SK-N-SH (cell line): ENCODE data around the gene LRRC56. TPM values are rescaled to one million over a fixed set of nuclear protein-coding genes. Genes with fewer than 3 reads are reported as not detected.

Source experiments
- CTCF ChIA-PET: fragments of 300-600, 350-600 bp; formaldehyde crosslinking; extraction: SDS; loops from one replicate; lab custom pipeline; 2021; lab: Yijun Ruan, JAX
- POLR2A ChIA-PET: fragments of 350-600 bp; sonication (Branson Sonifier 250); formaldehyde crosslinking; extraction: SDS; loops from one replicate; lab custom pipeline; 2020; ENCODE audit warnings: antibody characterized with exemption, inconsistent platforms; lab: Yijun Ruan, JAX
- DNase-seq: peaks from one replicate; pipeline ENCODE4 v3.0.0; 2012
- H2AFZ ChIP-seq: fragments of 200-600 bp; sonication (generic); 2 replicates; pipeline ENCODE4 v1.8.1; 2016; ENCODE audit warnings: antibody characterized with exemption, mild to moderate bottlenecking, low read depth
- H3F3A ChIP-seq: fragments of 200-600 bp; sonication (generic); replicated peaks from 2 replicates; pipeline ENCODE3; 2016; ENCODE audit warnings: antibody characterized with exemption, mild to moderate bottlenecking; ENCODE audit not compliant: insufficient read depth
- H3K27ac ChIP-seq, 2 experiments: fragments of 200-500 bp in 1 of 2; fragments of 200-600 bp in 1 of 2; sonication (Bioruptor generic) in 1 of 2; sonication (generic), shearing (Covaris generic) in 1 of 2; 2 replicates each; pipeline versions ENCODE4 v1.5.1 to v1.6.1; 2014 to 2016; ENCODE audit warnings: low read depth in 2 of 2, inconsistent platforms in 1 of 2, low read length in 1 of 2, mild to moderate bottlenecking in 1 of 2, mixed read lengths in 1 of 2
- H3K27me3 ChIP-seq: fragments of 200-600 bp; sonication (generic), shearing (Covaris generic); 2 replicates; pipeline ENCODE4 v1.6.1; 2016; ENCODE audit warnings: mixed run types; ENCODE audit not compliant: insufficient read depth
- H3K36me3 ChIP-seq, 2 experiments: fragments of 200-500 bp in 1 of 2; fragments of 200-600 bp in 1 of 2; sonication (Bioruptor generic) in 1 of 2; sonication (generic) in 1 of 2; replicated peaks in 1 of 2; 2 replicates each; pipeline versions ENCODE3 to v1.5.1; 2014 to 2016; ENCODE audit warnings: low read length in 1 of 2, mild to moderate bottlenecking in 1 of 2; ENCODE audit not compliant: insufficient read depth in 2 of 2, control insufficient read depth in 1 of 2
- H3K4me1 ChIP-seq, 2 experiments: fragments of 200-500 bp in 1 of 2; fragments of 200-600 bp in 1 of 2; sonication (Bioruptor generic) in 1 of 2; sonication (generic), shearing (Covaris generic) in 1 of 2; 2 replicates each; pipeline versions ENCODE4 v1.5.1 to v1.6.1; 2014 to 2016; ENCODE audit warnings: low read depth in 1 of 2, low read length in 1 of 2, mixed run types in 1 of 2; ENCODE audit not compliant: insufficient read depth in 2 of 2, control insufficient read depth in 1 of 2
- H3K4me2 ChIP-seq: fragments of 200-600 bp; sonication (generic), shearing (Covaris generic); 2 replicates; pipeline ENCODE4 v1.6.1; 2017; ENCODE audit warnings: mixed run types
- H3K4me3 ChIP-seq, 2 experiments: fragments of 200-500 bp in 1 of 2; fragments of 200-600 bp in 1 of 2; sonication (Bioruptor generic) in 1 of 2; sonication (generic), shearing (Covaris generic) in 1 of 2; 2 replicates each; pipeline versions ENCODE4 v1.5.1 to v1.8.1; 2014 to 2016; ENCODE audit warnings: low read depth in 2 of 2, inconsistent platforms in 1 of 2, low read length in 1 of 2, mild to moderate bottlenecking in 1 of 2, mixed read lengths in 1 of 2, moderate library complexity in 1 of 2
- H3K79me2 ChIP-seq: fragments of 200-600 bp; sonication (generic); 2 replicates; pipeline ENCODE4 v1.8.1; 2017; ENCODE audit warnings: mild to moderate bottlenecking; ENCODE audit not compliant: insufficient read depth
- H3K9ac ChIP-seq: fragments of 200-600 bp; sonication (generic); 2 replicates; pipeline ENCODE4 v1.6.1; 2017; ENCODE audit warnings: mixed run types
- H3K9me2 ChIP-seq: fragments of 200-600 bp; sonication (generic); 2 replicates; pipeline ENCODE4 v1.6.1; 2017; ENCODE audit warnings: mixed run types
- H3K9me3 ChIP-seq: fragments of 200-600 bp; sonication (generic); 2 replicates; pipeline ENCODE4 v1.6.1; 2017; ENCODE audit warnings: mixed run types, mild to moderate bottlenecking, moderate library complexity
- H4K20me1 ChIP-seq: fragments of 200-600 bp; sonication (generic); 2 replicates; pipeline ENCODE4 v1.6.1; 2017; ENCODE audit warnings: mild to moderate bottlenecking, mixed run types; ENCODE audit not compliant: insufficient read depth
- EZH2phosphoT487 ChIP-seq: fragments of 200-600 bp; sonication (generic); IDR thresholded peaks from 2 replicates; pipeline ENCODE4 v1.6.1; 2017; ENCODE audit warnings: low read depth, mixed run types, mild to moderate bottlenecking, antibody characterized with exemption, moderate library complexity, borderline replicate concordance
- GATA2 ChIP-seq: sonication (generic); formaldehyde crosslinking; IDR thresholded peaks from 2 replicates; pipeline ENCODE4 v1.5.0; 2020; ENCODE audit warnings: mild to moderate bottlenecking, missing genetic modification reagents
- IRF3 ChIP-seq: fragments of 150-350 bp; IDR thresholded peaks from 2 replicates; pipeline ENCODE4 v1.6.1; 2016; ENCODE audit warnings: mild to moderate bottlenecking, low read depth, low read length
- NFIC ChIP-seq: IDR thresholded peaks from 2 replicates; pipeline ENCODE4 v1.4.0; 2012; ENCODE audit warnings: borderline replicate concordance
- NRF1 ChIP-seq: IDR thresholded peaks from 2 replicates; pipeline ENCODE4 v1.6.1; 2012; ENCODE audit warnings: low read depth, mild to moderate bottlenecking, low read length
- POLR2AphosphoS5 ChIP-seq: IDR thresholded peaks from 2 replicates; pipeline ENCODE4 v1.6.1; 2012; ENCODE audit warnings: low read depth, low read length
- RAD21 ChIP-seq: IDR thresholded peaks from 2 replicates; pipeline ENCODE4 v1.6.1; 2012; ENCODE audit warnings: mild to moderate bottlenecking, low read length
- RFX5 ChIP-seq: IDR thresholded peaks from 2 replicates; pipeline ENCODE4 v1.6.1; 2012; ENCODE audit warnings: mild to moderate bottlenecking, improper control_type of control experiment, low read length
- RXRA ChIP-seq: IDR thresholded peaks from 2 replicates; pipeline ENCODE4 v1.4.0; 2012; ENCODE audit warnings: low read depth, mild to moderate bottlenecking, borderline replicate concordance
- TCF12 ChIP-seq: IDR thresholded peaks from 2 replicates; pipeline ENCODE4 v1.4.0; 2012
- TEAD4 ChIP-seq: IDR thresholded peaks from 2 replicates; pipeline ENCODE4 v1.4.0; 2012; ENCODE audit warnings: mild to moderate bottlenecking, borderline replicate concordance; ENCODE audit not compliant: insufficient read depth
- USF2 ChIP-seq: fragments of 150-350 bp; IDR thresholded peaks from 2 replicates; pipeline ENCODE4 v1.6.1; 2017; ENCODE audit warnings: antibody characterized with exemption, low read length, low read depth, borderline replicate concordance
- YY1 ChIP-seq: IDR thresholded peaks from 2 replicates; pipeline ENCODE4 v1.4.0; 2012; ENCODE audit warnings: low read depth, mild to moderate bottlenecking
- WGBS: methylation state at CpG from one replicate; pipeline ENCODE4 v1.1.6; 2017; ENCODE audit warnings: low lambda C conversion rate; 5-methylcytosine and 5-hydroxymethylcytosine counted together
- polyA plus RNA-seq, 3 experiments: library from polyadenylated mRNA; depleted of rRNA; stranded (reverse); fragments of >200 nt; gene quantifications; 2 replicates each; pipeline ENCODE4 v1.2.3, GENCODE V29; 2012
- TF ChIP-seq, protein P1 (sequence below): IDR thresholded peaks from 2 replicates; pipeline ENCODE4 v1.4.0; 2012; ENCODE audit warnings: low read depth, borderline replicate concordance
- TF ChIP-seq, protein P2 (sequence below): IDR thresholded peaks from 2 replicates; pipeline ENCODE4 v1.6.1; 2012; ENCODE audit warnings: mild to moderate bottlenecking, low read depth, low read length, moderate library complexity
- TF ChIP-seq, protein P3 (sequence below): IDR thresholded peaks from 2 replicates; pipeline ENCODE4; 2012
- TF ChIP-seq, protein P4 (sequence below): IDR thresholded peaks from 2 replicates; pipeline ENCODE4 v1.4.0; 2012; ENCODE audit warnings: low read depth, borderline replicate concordance

LRRC56 gene
- polyA plus RNA-seq, 1 of the 3 experiments (the other 2 are of a cell fraction) = 1.2 TPM

DNA sequence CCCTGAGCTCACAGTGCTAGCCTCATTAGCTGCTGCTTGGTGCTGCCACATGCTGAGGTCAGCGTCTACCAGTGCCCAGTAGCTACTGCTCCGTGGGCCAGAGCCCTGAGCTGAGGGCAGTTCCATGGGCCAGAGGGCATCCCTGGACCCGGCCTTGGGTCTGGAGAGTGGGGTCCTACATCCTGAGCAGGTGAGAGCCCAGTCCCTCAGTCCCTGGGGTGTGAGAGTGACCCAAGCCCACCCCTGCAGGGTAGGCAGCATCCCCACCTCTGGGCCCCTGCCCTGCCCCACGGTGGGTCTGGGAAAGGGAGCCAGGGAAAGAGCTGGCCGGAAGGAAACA lies 13.4 kb downstream of the LRRC56 start:
- Histone ChIP-seq H3K9ac (no peak overlapping the region), H3K36me3 (no peaks in the 10 kb centered on the region), H3K9me3 (no peaks in the 10 kb centered on the region), H3F3A (no peaks in the 10 kb centered on the region), H3K4me1 (peaks cover 0 to 12% of the 10 kb centered on the region in 2 experiments; a peak in 1 of 4 replicates), H3K27ac (no peak overlapping the region), H3K4me2 (no peak overlapping the region), H3K9me2 (no peaks in the 10 kb centered on the region), H3K4me3 (no peak overlapping the region), H2AFZ (no peak overlapping the region), H3K27me3 (no peaks in the 10 kb centered on the region), H3K79me2 (no peaks in the 10 kb centered on the region), H4K20me1 (no peaks in the 10 kb centered on the region)
- WGBS = no CpG with 5 or more reads among the region's 5 CpGs
- no peak for DNase-seq
- TF ChIP-seq, protein P1, sequence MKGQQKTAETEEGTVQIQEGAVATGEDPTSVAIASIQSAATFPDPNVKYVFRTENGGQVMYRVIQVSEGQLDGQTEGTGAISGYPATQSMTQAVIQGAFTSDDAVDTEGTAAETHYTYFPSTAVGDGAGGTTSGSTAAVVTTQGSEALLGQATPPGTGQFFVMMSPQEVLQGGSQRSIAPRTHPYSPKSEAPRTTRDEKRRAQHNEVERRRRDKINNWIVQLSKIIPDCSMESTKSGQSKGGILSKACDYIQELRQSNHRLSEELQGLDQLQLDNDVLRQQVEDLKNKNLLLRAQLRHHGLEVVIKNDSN = no peak
- TF ChIP-seq USF2 (no peak), RXRA (no peak), TCF12 (no peak), NRF1 (no peak), TEAD4 (no peak)
- TF ChIP-seq, protein P2, sequence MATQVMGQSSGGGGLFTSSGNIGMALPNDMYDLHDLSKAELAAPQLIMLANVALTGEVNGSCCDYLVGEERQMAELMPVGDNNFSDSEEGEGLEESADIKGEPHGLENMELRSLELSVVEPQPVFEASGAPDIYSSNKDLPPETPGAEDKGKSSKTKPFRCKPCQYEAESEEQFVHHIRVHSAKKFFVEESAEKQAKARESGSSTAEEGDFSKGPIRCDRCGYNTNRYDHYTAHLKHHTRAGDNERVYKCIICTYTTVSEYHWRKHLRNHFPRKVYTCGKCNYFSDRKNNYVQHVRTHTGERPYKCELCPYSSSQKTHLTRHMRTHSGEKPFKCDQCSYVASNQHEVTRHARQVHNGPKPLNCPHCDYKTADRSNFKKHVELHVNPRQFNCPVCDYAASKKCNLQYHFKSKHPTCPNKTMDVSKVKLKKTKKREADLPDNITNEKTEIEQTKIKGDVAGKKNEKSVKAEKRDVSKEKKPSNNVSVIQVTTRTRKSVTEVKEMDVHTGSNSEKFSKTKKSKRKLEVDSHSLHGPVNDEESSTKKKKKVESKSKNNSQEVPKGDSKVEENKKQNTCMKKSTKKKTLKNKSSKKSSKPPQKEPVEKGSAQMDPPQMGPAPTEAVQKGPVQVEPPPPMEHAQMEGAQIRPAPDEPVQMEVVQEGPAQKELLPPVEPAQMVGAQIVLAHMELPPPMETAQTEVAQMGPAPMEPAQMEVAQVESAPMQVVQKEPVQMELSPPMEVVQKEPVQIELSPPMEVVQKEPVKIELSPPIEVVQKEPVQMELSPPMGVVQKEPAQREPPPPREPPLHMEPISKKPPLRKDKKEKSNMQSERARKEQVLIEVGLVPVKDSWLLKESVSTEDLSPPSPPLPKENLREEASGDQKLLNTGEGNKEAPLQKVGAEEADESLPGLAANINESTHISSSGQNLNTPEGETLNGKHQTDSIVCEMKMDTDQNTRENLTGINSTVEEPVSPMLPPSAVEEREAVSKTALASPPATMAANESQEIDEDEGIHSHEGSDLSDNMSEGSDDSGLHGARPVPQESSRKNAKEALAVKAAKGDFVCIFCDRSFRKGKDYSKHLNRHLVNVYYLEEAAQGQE = no peak
- ChIA-PET POLR2A (no interaction called here), CTCF (interaction anchor here (0.8 to 1.8 kb wide), 3 partner anchors 10 to 177 kb away, joined by 3 to 14 read pairs (median 3); no protein-coding TSS in a partner anchor)

GRCh38 chr11:551131-551530 lies 13.8 kb downstream of the LRRC56 start:
- ChIA-PET POLR2A (no interaction called here), CTCF (interaction anchor here (0.8 to 1.8 kb wide), 4 partner anchors 10 to 177 kb away, joined by 3 to 14 read pairs (median 3); no protein-coding TSS in a partner anchor)
- Histone ChIP-seq H3K36me3 (no peaks in the 10 kb centered on the region), H3F3A (no peaks in the 10 kb centered on the region), H3K27ac (no peak overlapping the region), H3K9me3 (no peaks in the 10 kb centered on the region), H3K9me2 (no peaks in the 10 kb centered on the region), H3K4me1 (peaks cover 0 to 15% of the 10 kb centered on the region in 2 experiments; a peak in 1 of 4 replicates), H3K9ac (no peak overlapping the region), H3K4me2 (no peak overlapping the region), H3K27me3 (peaks cover under 1% of the 10 kb centered on the region; the same call in 1 of the 2 replicates), H2AFZ (no peak overlapping the region), H4K20me1 (no peaks in the 10 kb centered on the region), H3K4me3 (no peak overlapping the region), H3K79me2 (no peaks in the 10 kb centered on the region)
- DNase-seq = no peak
- WGBS = 66% methylated on average over 8 of the region's 16 CpGs
- TF ChIP-seq IRF3 = no peak
- no peak for TF ChIP-seq POLR2AphosphoS5
- TF ChIP-seq, protein P3, sequence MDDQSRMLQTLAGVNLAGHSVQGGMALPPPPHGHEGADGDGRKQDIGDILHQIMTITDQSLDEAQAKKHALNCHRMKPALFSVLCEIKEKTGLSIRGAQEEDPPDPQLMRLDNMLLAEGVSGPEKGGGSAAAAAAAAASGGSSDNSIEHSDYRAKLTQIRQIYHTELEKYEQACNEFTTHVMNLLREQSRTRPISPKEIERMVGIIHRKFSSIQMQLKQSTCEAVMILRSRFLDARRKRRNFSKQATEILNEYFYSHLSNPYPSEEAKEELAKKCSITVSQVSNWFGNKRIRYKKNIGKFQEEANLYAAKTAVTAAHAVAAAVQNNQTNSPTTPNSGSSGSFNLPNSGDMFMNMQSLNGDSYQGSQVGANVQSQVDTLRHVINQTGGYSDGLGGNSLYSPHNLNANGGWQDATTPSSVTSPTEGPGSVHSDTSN = no peak
- TF ChIP-seq, protein P1 = no peak
- TF ChIP-seq EZH2phosphoT487 = no peak
- no peak for TF ChIP-seq RFX5
- no peak for TF ChIP-seq YY1
- TF ChIP-seq, protein P4, sequence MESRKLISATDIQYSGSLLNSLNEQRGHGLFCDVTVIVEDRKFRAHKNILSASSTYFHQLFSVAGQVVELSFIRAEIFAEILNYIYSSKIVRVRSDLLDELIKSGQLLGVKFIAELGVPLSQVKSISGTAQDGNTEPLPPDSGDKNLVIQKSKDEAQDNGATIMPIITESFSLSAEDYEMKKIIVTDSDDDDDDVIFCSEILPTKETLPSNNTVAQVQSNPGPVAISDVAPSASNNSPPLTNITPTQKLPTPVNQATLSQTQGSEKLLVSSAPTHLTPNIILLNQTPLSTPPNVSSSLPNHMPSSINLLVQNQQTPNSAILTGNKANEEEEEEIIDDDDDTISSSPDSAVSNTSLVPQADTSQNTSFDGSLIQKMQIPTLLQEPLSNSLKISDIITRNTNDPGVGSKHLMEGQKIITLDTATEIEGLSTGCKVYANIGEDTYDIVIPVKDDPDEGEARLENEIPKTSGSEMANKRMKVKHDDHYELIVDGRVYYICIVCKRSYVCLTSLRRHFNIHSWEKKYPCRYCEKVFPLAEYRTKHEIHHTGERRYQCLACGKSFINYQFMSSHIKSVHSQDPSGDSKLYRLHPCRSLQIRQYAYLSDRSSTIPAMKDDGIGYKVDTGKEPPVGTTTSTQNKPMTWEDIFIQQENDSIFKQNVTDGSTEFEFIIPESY = no peak
- TF ChIP-seq GATA2 (CRISPR knock-in tag) = no peak
- no peak for TF ChIP-seq NFIC
- no peak for TF ChIP-seq RAD21
